UCSD-AML1 (cell line): ENCODE results near the gene HOXB6.

ENCODE experiments used
- DNase-seq: peaks from one replicate; lab custom pipeline; 2025; ENCODE audit not compliant: unreplicated experiment; lab: John Stamatoyannopoulos, UW

The HOXB6 gene

GRCh38 chr17:48583708-48584222 lies 21.0 kb downstream of the HOXB6 start:
- no peak for DNase-seq

GRCh38 chr17:48582750-48583069 lies 22.1 kb downstream of the HOXB6 start:
- no peak for DNase-seq

GRCh38 chr17:48579760-48580554 lies 24.8 kb downstream of the HOXB6 start:
- DNase-seq: no peak

- DNase-seq: no peak
These were observed 25.4 kb downstream of the HOXB6 start for GRCh38 chr17:48579471-48579759.

- DNase-seq: no peak
These were observed 25.9 kb downstream of the HOXB6 start for GRCh38 chr17:48578616-48579470.

GRCh38 chr17:48577946-48578615 lies 26.7 kb downstream of the HOXB6 start, which contains the start of gene HOXB4:
Gene HOXB4 (minus strand): TSS chr17:48578350. CDS start chr17:48578319, 31 bp downstream.
- DNase-seq: peak; percentile 81

- peak; percentile 42 for DNase-seq
These were observed 27.3 kb downstream of the HOXB6 start for GRCh38 chr17:48577330-48577945.

- DNase-seq: no peak
These were observed 28.1 kb downstream of the HOXB6 start for GRCh38 chr17:48576479-48577309.

- no peak for DNase-seq
These were observed 28.9 kb downstream of the HOXB6 start for GRCh38 chr17:48575673-48576478.

GRCh38 chr17:48575066-48575582 lies 29.7 kb downstream of the HOXB6 start:
- no peak for DNase-seq

- no peak for DNase-seq
These were observed 30.2 kb downstream of the HOXB6 start for GRCh38 chr17:48574505-48575065.

GRCh38 chr17:48571826-48572417 lies 32.9 kb downstream of the HOXB6 start:
- no peak for DNase-seq

GRCh38 chr17:48571024-48571818 lies 33.6 kb downstream of the HOXB6 start:
- no peak for DNase-seq

- DNase-seq: no peak
These were observed 34.3 kb downstream of the HOXB6 start for GRCh38 chr17:48570325-48571023.

GRCh38 chr17:48569674-48570324 lies 35.0 kb downstream of the HOXB6 start:
- no peak for DNase-seq

GRCh38 chr17:48569240-48569582 lies 35.6 kb downstream of the HOXB6 start:
- no peak for DNase-seq
